ENCODE results near the gene DNER. TPM values are rescaled to one million over a fixed set of nuclear protein-coding genes. Genes with fewer than 3 reads are reported as not detected.
A peak's percentile ranks its signal among the peaks of the same experiment; 100 is the strongest.
"Not testable (repeated sequence)": the region's sequence is repeated elsewhere in the genome, so short reads cannot be mapped to it uniquely, and the experiment has no call there.

Gene DNER, protein sequence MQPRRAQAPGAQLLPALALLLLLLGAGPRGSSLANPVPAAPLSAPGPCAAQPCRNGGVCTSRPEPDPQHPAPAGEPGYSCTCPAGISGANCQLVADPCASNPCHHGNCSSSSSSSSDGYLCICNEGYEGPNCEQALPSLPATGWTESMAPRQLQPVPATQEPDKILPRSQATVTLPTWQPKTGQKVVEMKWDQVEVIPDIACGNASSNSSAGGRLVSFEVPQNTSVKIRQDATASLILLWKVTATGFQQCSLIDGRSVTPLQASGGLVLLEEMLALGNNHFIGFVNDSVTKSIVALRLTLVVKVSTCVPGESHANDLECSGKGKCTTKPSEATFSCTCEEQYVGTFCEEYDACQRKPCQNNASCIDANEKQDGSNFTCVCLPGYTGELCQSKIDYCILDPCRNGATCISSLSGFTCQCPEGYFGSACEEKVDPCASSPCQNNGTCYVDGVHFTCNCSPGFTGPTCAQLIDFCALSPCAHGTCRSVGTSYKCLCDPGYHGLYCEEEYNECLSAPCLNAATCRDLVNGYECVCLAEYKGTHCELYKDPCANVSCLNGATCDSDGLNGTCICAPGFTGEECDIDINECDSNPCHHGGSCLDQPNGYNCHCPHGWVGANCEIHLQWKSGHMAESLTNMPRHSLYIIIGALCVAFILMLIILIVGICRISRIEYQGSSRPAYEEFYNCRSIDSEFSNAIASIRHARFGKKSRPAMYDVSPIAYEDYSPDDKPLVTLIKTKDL
- 10 to 100 TPM; 57.8 to 61.4 (median 61.3) TPM for polyA plus RNA-seq (ENCODE audit: insufficient read length in 3 of 3)
- long read RNA-seq, donor 1, transcript DNER-201 (13 exons, 3,260 nt), result major isoform, 10 of 16 reads
- long read RNA-seq, donor 1, partial matches to known transcripts, result 5 of 16 reads
- long read RNA-seq, donor 1, other reads (novel, unspliced or antisense), result 0 of 16 reads
- long read RNA-seq, donor 2, transcript DNER-201 (13 exons, 3,260 nt), result major isoform, 5 of 5 reads
- long read RNA-seq, donor 2, partial matches to known transcripts, result 0 of 5 reads
- long read RNA-seq, donor 2, other reads (novel, unspliced or antisense), result 0 of 5 reads
- long read RNA-seq, donor 3, transcript DNER-201 (13 exons, 3,260 nt), result major isoform, 18 of 18 reads
- long read RNA-seq, donor 3, partial matches to known transcripts, result 0 of 18 reads
- long read RNA-seq, donor 3, other reads (novel, unspliced or antisense), result 0 of 18 reads
- long read RNA-seq, donor 4, transcript DNER-201 (13 exons, 3,260 nt), result major isoform, 9 of 9 reads
- long read RNA-seq, donor 4, partial matches to known transcripts, result 0 of 9 reads
- long read RNA-seq, donor 4, other reads (novel, unspliced or antisense), result 0 of 9 reads
- long read RNA-seq, donor 5, result 0 reads
- long read RNA-seq, donor 6, transcript DNER-201 (13 exons, 3,260 nt), result major isoform, 9 of 19 reads
- long read RNA-seq, donor 6, partial matches to known transcripts, result 5 of 19 reads
- long read RNA-seq, donor 6, other reads (novel, unspliced or antisense), result 5 of 19 reads
- long read RNA-seq, donor 7, transcript DNER-201 (13 exons, 3,260 nt), result major isoform, 6 of 11 reads
- long read RNA-seq, donor 7, partial matches to known transcripts, result 5 of 11 reads
- long read RNA-seq, donor 7, other reads (novel, unspliced or antisense), result 0 of 11 reads
- long read RNA-seq, donor 8, transcript DNER-201 (13 exons, 3,260 nt), result major isoform, 22 of 22 reads
- long read RNA-seq, donor 8, partial matches to known transcripts, result 0 of 22 reads
- long read RNA-seq, donor 8, other reads (novel, unspliced or antisense), result 0 of 22 reads
- long read RNA-seq, donor 9, transcript DNER-201 (13 exons, 3,260 nt), result major isoform, 8 of 8 reads
- long read RNA-seq, donor 9, partial matches to known transcripts, result 0 of 8 reads
- long read RNA-seq, donor 9, other reads (novel, unspliced or antisense), result 0 of 8 reads
- long read RNA-seq, donor 10, partial matches to known transcripts, result 0 of 1 reads
- long read RNA-seq, donor 10, other reads (novel, unspliced or antisense), result 0 of 1 reads
- long read RNA-seq, donor 11, transcript DNER-201 (13 exons, 3,260 nt), result major isoform, 6 of 6 reads
- long read RNA-seq, donor 11, partial matches to known transcripts, result 0 of 6 reads
- long read RNA-seq, donor 11, other reads (novel, unspliced or antisense), result 0 of 6 reads
- long read RNA-seq, donor 12, transcript DNER-201 (13 exons, 3,260 nt), result major isoform, 6 of 6 reads
- long read RNA-seq, donor 12, partial matches to known transcripts, result 0 of 6 reads
- long read RNA-seq, donor 12, other reads (novel, unspliced or antisense), result 0 of 6 reads
- long read RNA-seq, donor 13, transcript DNER-201 (13 exons, 3,260 nt), result major isoform, 11 of 11 reads
- long read RNA-seq, donor 13, partial matches to known transcripts, result 0 of 11 reads
- long read RNA-seq, donor 13, other reads (novel, unspliced or antisense), result 0 of 11 reads
- long read RNA-seq, donor 14, transcript DNER-201 (13 exons, 3,260 nt), result major isoform, 7 of 7 reads
- long read RNA-seq, donor 14, partial matches to known transcripts, result 0 of 7 reads
- long read RNA-seq, donor 14, other reads (novel, unspliced or antisense), result 0 of 7 reads
- long read RNA-seq, donor 15, transcript DNER-201 (13 exons, 3,260 nt), result major isoform, 6 of 6 reads
- long read RNA-seq, donor 15, partial matches to known transcripts, result 0 of 6 reads
- long read RNA-seq, donor 15, other reads (novel, unspliced or antisense), result 0 of 6 reads
- long read RNA-seq, donor 16, transcript DNER-201 (13 exons, 3,260 nt), result major isoform, 26 of 26 reads
- long read RNA-seq, donor 16, partial matches to known transcripts, result 0 of 26 reads
- long read RNA-seq, donor 16, other reads (novel, unspliced or antisense), result 0 of 26 reads

DNA sequence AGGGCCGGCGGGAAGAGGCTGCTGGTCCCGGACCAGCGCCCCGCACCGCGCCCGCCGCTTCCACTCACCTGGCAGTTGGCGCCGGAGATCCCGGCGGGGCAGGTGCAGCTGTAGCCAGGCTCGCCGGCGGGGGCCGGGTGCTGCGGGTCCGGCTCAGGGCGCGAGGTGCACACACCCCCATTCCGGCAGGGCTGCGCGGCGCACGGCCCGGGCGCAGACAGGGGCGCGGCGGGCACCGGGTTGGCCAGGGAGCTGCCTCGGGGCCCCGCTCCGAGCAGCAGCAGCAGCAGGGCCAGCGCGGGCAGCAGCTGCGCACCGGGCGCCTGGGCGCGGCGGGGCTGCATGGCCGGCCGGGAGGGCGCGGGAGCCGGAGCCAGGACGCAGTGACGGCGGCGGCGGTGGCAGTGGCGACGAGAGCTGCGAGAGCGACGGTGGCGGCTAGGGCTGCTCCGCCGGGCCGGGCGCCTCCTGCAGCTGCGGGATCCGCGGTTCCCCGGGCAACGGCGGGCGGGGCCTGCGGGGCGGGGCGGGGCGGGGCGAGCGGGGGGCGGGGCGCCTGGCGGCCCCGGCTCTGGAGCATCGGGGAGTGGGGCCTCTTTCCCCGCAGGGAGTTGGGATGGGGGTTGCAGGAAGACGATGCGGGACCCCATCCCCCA, at the start of gene DNER:
TSS of gene DNER (minus strand) at position 476 of the 656 bp plus-strand sequence. CDS start at position 344, 132 bp downstream.
- peak in 1 of 11 donors; percentile 24 for DNase-seq (ENCODE audit: extremely low read depth in 1 of 11, low read depth in 9 of 11, low spot score in 4 of 11)

DNA sequence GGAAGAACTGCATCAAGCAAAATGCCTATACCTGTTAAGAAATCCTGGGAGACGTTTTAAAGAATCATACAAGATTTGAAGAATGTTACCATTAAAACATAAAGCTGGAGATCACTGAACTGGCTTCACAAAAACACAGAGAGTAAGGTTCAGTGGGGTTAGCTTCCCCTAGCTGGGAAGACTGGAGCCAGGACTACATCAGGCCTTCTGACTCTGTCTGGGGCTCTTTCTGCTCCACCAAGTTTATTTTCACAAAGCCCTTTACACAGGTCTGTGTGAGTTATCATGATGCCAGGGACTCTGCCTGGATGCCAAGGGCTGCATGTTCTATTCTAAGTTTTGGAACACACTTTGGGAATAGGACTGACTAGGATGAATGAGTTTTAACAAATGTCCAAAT, 47.3 kb upstream of the DNER start:
- DNase-seq (ENCODE audit: extremely low read depth in 1 of 11, low read depth in 9 of 11, low spot score in 4 of 11), result no peak

DNA sequence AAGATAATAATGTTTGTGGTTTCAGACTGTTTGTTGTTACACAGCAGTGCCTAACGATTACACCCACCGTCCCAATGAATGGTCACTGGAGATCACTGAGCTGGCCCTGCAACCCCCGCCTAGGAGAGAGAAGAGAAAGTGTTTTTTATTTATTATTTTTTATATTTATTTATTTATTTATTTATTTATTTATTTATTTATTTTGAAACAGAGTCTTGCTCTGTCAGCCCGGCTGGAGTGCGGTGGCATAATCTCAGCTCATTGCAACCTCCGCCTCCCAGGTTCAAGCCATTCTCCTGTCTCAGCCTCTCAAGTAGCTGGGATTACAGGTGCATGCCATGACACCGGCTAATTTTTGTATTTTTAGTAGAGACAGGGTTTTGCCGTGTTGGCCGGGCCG, 43.1 kb upstream of the DNER start:
- not testable (repeated sequence) for DNase-seq (ENCODE audit: extremely low read depth in 1 of 11, low read depth in 9 of 11, low spot score in 4 of 11)

DNA sequence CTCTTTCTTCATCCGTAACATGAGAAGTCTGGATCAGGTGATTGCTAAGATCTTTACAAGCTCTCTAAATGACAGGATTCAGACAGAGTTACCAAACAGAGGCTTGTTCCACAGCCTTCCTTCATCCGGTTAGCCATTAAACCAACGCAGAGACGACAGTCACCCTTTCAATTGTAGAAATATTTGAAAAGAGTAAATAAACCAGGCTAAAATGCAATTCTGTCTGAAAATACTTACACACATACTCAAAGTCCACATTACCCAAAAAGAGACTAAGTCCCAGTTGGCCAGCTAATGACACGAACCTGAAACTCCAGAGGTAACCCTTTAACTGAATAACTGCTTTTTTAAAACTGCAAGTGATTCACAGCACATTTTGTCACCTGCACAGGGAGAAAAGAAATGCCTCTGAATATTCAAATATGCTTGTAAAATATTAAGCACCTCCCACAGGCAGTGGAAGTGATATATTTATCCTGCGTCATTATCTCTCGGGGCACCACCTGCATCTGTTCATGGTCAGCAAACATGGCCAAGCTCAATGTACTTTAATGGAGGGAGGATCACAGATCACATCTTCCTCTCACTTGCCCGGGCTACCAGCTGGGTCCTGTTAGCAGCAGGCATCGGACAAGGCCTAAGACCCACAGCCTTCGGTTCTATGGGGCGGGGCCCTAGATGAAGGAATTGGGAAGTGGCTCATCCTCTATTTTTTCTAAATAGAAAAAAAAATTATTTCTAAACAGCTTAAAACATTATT, 38.8 kb upstream of the DNER start:
- DNase-seq (ENCODE audit: extremely low read depth in 1 of 11, low read depth in 9 of 11, low spot score in 4 of 11), result no peak

DNA sequence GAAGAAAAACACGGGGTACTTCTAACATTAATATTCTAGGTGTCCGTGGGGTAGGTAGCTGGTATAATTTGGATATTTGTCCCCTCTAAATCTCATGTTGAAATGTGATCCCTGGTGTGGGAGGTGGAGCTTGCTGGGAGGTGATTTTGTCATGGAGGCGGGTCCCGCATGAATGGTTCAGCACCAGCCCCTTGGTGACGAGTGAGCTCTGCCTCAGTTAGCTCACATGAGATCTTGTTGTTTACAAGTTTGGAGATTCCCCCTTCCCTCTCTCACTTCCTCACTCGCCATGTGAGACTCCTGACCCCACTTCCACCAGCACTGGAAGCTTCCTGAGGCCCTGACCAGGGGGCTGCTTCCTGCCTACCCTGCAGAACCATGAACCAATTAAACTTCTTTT, 35.4 kb upstream of the DNER start:
- DNase-seq (ENCODE audit: extremely low read depth in 1 of 11, low read depth in 9 of 11, low spot score in 4 of 11), result no peak

DNA sequence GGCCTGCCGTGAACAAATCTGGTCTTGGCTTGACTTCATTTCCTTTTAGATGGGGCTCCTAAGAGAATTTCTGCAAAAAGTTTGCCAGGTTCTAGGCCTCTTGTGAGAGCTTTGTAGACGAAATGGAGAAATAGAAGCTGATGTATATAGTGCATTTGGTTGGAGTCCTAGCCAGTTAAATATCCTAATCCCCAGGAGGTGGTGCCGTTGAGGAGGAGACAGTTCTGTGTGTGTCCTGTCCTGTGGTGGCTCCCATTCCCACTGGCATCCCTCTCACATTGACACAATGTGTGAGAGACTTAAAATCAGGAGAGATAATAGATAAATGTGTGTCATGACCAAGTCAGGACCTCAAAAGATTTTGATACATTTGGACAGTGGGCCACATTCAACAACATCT, 34.6 kb upstream of the DNER start:
- no peak for DNase-seq (ENCODE audit: extremely low read depth in 1 of 11, low read depth in 9 of 11, low spot score in 4 of 11)

DNA sequence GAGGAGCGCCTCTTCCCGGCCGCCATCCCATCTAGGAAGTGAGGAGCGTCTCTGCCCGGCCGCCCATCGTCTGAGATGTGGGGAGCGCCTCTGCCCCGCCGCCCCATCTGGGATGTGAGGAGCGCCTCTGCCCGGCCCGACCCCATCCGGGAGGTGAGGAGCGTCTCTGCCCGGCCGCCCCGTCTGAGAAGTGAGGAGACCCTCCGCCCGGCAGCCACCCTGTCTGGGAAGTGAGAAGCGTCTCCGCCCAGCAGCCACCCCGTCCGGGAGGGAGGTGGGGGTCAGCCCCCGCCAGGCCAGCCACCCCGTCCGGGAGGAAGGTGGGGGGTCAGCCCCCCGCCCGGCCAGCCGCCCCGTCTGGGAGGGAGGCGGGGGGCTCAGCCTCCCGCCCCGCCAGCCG, 28.3 kb upstream of the DNER start:
- DNase-seq (ENCODE audit: extremely low read depth in 1 of 11, low read depth in 9 of 11, low spot score in 4 of 11), result not testable (repeated sequence)

DNA sequence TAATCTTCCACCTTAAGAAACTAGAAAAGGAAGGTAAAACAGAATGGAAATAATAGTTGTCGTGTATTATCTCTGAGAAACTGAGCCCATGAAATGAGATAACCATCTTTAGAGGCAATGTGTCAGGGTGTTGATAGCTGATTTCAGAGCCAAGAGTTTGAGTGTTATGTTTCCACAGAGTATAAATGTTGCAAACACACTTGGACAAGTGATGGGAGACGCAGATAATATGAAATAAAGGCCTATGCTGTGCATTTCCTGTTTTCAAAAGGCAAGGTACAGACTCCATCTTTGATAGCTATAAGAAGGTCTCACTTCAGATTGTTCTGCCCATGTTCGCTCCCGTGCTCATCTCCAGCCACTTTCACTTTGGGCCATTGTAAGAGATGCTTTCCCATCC, 25.9 kb upstream of the DNER start:
- no peak for DNase-seq (ENCODE audit: extremely low read depth in 1 of 11, low read depth in 9 of 11, low spot score in 4 of 11)

DNA sequence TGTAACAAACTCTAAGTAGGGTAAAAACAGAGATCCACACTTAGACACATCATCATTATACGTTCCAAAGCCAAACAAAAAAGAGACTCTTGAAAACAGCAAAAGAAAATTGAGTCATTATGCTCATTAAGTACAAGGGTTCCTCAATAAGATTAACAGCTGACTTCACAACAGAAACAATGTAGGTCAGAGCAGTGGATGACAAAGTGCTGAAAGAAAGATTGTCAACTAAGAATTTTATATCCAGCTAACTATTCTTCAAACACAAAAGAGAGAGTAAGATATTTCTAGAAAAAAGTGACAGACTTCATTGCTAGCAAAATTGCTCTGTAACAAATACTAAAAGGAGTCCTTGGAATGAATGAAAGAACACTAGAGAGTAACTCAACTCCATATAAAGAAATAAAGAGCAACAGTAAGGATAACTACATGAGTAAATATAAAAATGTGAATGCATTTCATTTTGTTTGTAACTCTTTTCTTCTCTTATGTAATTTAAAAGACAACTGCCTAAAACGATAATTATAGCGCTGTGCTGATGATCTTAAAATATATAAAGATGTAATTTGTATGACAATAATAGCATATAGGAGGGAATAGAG, 23.8 kb upstream of the DNER start:
- DNase-seq (ENCODE audit: extremely low read depth in 1 of 11, low read depth in 9 of 11, low spot score in 4 of 11), result no peak

DNA sequence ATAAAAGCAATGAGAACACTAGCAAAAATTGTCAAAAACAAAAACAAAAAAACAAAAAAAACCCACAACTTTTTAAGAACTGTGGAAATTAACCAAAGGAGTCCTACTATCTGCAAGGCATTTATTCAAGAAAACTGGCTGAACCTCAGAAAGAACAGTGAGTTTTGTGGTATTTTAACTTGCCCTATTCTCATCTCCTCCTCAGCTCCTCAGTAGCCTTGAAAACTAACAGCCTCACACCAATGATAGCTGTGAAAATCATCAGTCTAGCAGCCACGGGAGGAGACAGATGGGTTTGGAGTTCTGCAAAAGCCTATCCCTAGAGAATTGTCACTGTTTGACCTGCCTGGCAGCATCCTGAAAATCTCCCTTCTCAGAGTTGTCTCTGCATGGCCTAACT, 20.1 kb upstream of the DNER start:
- no peak for DNase-seq (ENCODE audit: extremely low read depth in 1 of 11, low read depth in 9 of 11, low spot score in 4 of 11)

DNA sequence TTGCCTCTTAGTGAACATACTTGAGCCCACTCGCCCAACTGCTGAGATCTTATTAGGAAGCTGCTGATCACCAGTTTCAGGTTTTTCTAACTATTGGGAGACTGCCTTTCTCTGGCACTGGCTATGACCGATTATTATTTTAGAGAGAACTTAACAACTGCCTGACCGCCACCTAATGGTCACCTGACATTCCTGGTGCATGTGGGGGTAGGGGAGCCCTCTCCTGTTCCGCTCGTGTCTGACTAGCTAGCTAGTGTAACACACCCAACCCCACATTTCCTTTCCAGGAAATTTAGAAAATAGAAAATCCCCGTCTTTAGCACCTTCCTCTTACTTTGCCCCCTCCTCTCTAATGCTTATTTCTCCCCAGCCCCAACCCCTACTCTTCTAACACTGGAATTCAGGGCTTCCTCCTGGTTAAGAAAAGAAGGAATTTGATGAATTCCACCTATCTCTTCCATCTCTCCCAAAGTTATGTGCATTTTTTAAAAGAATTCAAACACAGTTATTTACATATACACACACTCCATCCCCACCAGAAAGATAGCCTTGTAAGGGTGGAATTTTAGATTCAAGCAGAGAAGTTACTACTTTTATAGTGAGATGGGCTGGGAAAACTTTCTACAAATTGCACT, 19.4 kb upstream of the DNER start:
- DNase-seq (ENCODE audit: extremely low read depth in 1 of 11, low read depth in 9 of 11, low spot score in 4 of 11), result no peak

DNA sequence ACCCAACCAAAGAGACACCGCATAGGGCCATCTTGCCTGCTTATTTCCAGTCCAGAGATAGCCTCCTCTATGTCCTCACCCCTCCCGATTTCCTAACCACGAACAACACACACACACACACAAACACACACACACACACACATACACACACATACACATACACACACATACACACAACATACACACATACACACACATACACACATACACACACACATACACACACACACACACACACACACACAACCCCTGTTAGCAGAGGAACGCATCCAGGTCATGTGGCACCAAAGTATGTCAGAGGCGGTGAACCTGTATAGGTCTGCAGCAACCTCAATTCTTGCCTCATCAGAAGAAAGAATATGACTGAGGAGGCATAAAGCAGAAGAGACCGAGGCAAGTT, 18.5 kb upstream of the DNER start:
- DNase-seq (ENCODE audit: extremely low read depth in 1 of 11, low read depth in 9 of 11, low spot score in 4 of 11), result no peak

DNA sequence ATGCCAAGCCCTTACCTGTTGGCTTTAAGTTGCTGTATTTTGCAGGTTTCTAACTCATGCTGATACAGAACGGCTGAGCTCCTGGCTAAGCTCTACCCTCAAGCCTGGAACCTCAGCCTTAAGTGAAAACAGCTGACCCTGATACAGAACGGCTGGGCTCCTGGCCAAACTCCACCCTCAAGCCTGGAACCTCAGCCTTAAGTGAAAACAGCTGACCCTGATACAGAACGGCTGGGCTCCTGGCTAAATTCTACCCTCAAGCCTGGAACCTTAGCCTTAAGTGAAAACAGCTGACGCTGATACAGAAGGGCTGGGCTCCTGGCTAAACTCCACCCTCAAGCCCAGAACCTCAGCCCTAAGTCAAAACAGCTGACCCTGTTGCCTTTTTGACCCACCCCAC, 17.6 kb upstream of the DNER start:
- DNase-seq (ENCODE audit: extremely low read depth in 1 of 11, low read depth in 9 of 11, low spot score in 4 of 11), result no peak

DNA sequence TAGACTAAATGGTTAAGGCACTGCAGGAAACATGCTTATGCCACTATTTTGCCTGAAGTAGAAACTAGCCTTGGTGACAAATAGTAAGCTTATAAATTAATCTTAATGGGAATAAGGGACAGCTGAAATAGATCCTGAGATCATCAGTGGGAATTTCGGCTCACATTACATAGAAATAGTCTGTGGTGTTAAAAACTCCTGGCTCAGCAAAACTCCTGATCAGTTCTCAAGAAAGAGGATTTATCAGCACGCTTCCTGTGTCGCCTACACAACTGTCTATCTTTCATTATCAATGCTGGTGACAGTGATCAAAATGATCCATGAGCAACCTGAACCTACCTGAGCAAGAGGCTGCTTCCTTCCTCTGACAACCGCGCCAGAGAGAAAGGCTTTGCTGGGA, 17.0 kb upstream of the DNER start:
- no peak for DNase-seq (ENCODE audit: extremely low read depth in 1 of 11, low read depth in 9 of 11, low spot score in 4 of 11)
